HepG2 (cell line): Measurements from ENCODE around the gene C9orf43. TPM values are rescaled to one million over a fixed set of nuclear protein-coding genes. Genes with fewer than 3 reads are reported as not detected.

ENCODE experiments used
- ATAC-seq: fragments of 200-7000 bp; cut with Tn5 transposase; 3 replicates; pipeline ENCODE4 v1.9.1; 2020; ENCODE audit warnings: mild to moderate bottlenecking, moderate library complexity
- BruUV-seq: library from RNA; stranded (reverse); fragments of 400-500 nt; replicated peaks from 2 replicates; lab custom pipeline; 2021; lab: Mats Ljungman, UMichigan
- CTCF ChIA-PET: fragments of 300-600 bp; formaldehyde crosslinking; extraction: SDS; loops from one replicate; lab custom pipeline; 2021; ENCODE audit warnings: low total read pairs, inconsistent platforms, low intra/inter-chr PET ratio; lab: Yijun Ruan, JAX
- POLR2A ChIA-PET: fragments of 350-600 bp; sonication (Branson Sonifier 250); formaldehyde crosslinking; loops from one replicate; lab custom pipeline; 2020; ENCODE audit warnings: antibody characterized with exemption, inconsistent platforms; lab: Yijun Ruan, JAX
- DNase-seq: peaks from one replicate; pipeline ENCODE4 v3.0.0-alpha.2; 2015; ENCODE audit warnings: low spot score
- FAIRE-seq: peaks from 3 replicates; lab custom pipeline; 2011; peaks lifted over from hg19 to GRCh38; lab: Jason Lieb, UNC
- H2AFZ ChIP-seq: one replicate; pipeline ENCODE4 v1.6.1; 2011; ENCODE audit warnings: low read length, inconsistent platforms
- H3K27ac ChIP-seq: fragments of 300-600 bp; 3 replicates; pipeline ENCODE4 v1.8.0; 2011; ENCODE audit warnings: mixed run types, mild to moderate bottlenecking, mixed read lengths, low read length, inconsistent platforms; ENCODE audit not compliant: insufficient read depth; ENCODE audit errors: extremely low read length
- H3K27me3 ChIP-seq, 2 experiments: fragments of 200-600 bp in 1 of 2; 2 replicates in 1 of 2; 3 replicates in 1 of 2; pipeline versions ENCODE4 v1.6.0 to v1.8.0; 2011; ENCODE audit warnings: low read length in 2 of 2, mild to moderate bottlenecking in 2 of 2, moderate library complexity in 2 of 2, inconsistent platforms in 1 of 2; ENCODE audit not compliant: insufficient read depth in 2 of 2, control insufficient read depth in 1 of 2
- H3K36me3 ChIP-seq, 2 experiments: fragments of 200-600 bp in 1 of 2; replicated peaks in 1 of 2; 2 replicates in 1 of 2; 3 replicates in 1 of 2; pipeline versions ENCODE4 v1.5.1 to v1.8.0; 2011; ENCODE audit warnings: low read length in 2 of 2, inconsistent platforms in 1 of 2; ENCODE audit not compliant: insufficient read depth in 2 of 2, control insufficient read depth in 1 of 2
- H3K4me1 ChIP-seq: 2 replicates; pipeline ENCODE4 v1.5.1; 2012; ENCODE audit warnings: low read length, inconsistent platforms; ENCODE audit not compliant: insufficient read depth
- H3K4me2 ChIP-seq: 2 replicates; pipeline ENCODE4 v1.6.0; 2011; ENCODE audit warnings: low read depth, low read length, inconsistent platforms
- H3K4me3 ChIP-seq, 3 experiments: fragments of 200-600 bp in 1 of 3; sonication (generic), shearing (Covaris generic) in 1 of 3; replicated peaks in 1 of 3; 2 replicates each; pipeline ENCODE4 v1.5.1; 2011 to 2016; ENCODE audit warnings: low read length in 3 of 3, inconsistent platforms in 2 of 3, low read depth in 2 of 3, mild to moderate bottlenecking in 2 of 3, control low read depth in 1 of 3, mixed read lengths in 1 of 3; ENCODE audit not compliant: insufficient read depth in 1 of 3
- H3K79me2 ChIP-seq: one replicate; pipeline ENCODE4 v1.6.1; 2011; ENCODE audit warnings: low read length, inconsistent platforms; ENCODE audit not compliant: insufficient read depth
- H3K9ac ChIP-seq: 2 replicates; pipeline ENCODE4 v1.6.0; 2011; ENCODE audit warnings: mild to moderate bottlenecking, low read depth, low read length, inconsistent platforms; ENCODE audit not compliant: insufficient read depth
- H3K9me3 ChIP-seq: 2 replicates; pipeline ENCODE4 v1.5.1; 2012; ENCODE audit warnings: mild to moderate bottlenecking, low read length
- H4K20me1 ChIP-seq: 2 replicates; pipeline ENCODE4 v1.6.0; 2011; ENCODE audit warnings: inconsistent platforms, mild to moderate bottlenecking, low read length, moderate library complexity; ENCODE audit not compliant: insufficient read depth
- CENPX ChIP-seq: sonication (generic); formaldehyde crosslinking; IDR thresholded peaks from 2 replicates; pipeline ENCODE4 v1.9.0; 2021; ENCODE audit warnings: mild to moderate bottlenecking, missing genetic modification reagents, moderate library complexity
- GATA4 ChIP-seq: sonication (generic); IDR thresholded peaks from 2 replicates; pipeline ENCODE4 v1.6.1; 2016; ENCODE audit warnings: antibody characterized with exemption, low read depth, borderline replicate concordance
- RFX5 ChIP-seq: IDR thresholded peaks from 2 replicates; pipeline ENCODE4 v1.6.1; 2011; ENCODE audit warnings: low read depth, low read length, improper control_type of control experiment
- SMARCC2 ChIP-seq: fragments of 450-650 bp; IDR thresholded peaks from 2 replicates; pipeline ENCODE4 v1.6.1; 2017; ENCODE audit warnings: antibody characterized with exemption, mild to moderate bottlenecking
- ZNF232 ChIP-seq: sonication (generic); formaldehyde crosslinking; IDR thresholded peaks from 2 replicates; pipeline ENCODE4 v1.4.0; 2020; ENCODE audit warnings: missing genetic modification reagents, borderline replicate concordance
- ZNF3 ChIP-seq: IDR thresholded peaks from 2 replicates; pipeline ENCODE4 v1.7.0; 2017; ENCODE audit warnings: inconsistent platforms
- ZNF468 ChIP-seq: sonication (generic); formaldehyde crosslinking; IDR thresholded peaks from 2 replicates; pipeline ENCODE4 v1.8.0; 2022; ENCODE audit warnings: mild to moderate bottlenecking, moderate library complexity, missing genetic modification reagents
- WGBS: methylation state at CpG from one replicate; pipeline ENCODE4 v1.1.6; 2017; ENCODE audit warnings: low lambda C conversion rate; 5-methylcytosine and 5-hydroxymethylcytosine counted together
- in situ Hi-C: cut with HindIII; loops from 2 replicates; pipeline ENCODE4 v1.10.0; 2017; ENCODE audit warnings: low pct_unique_long_range_greater_than_20kb; ENCODE audit not compliant: extremely low pct_ligation_motif_present
- intact Hi-C: fragments of 100-400 bp; cut with micrococcal nuclease; formaldehyde crosslinking; loops from one replicate; pipeline ENCODE4 v1.10.0; 2022; ENCODE audit not compliant: unreplicated experiment
- polyA plus RNA-seq, 8 experiments: library from polyadenylated mRNA; depleted of rRNA in 3 of 8; stranded (reverse) in 7 of 8; unstranded in 1 of 8; fragments of >200 nt; fragmentation: Illumina TruSeq in 4 of 8; extraction: Trizol in 4 of 8; gene quantifications; 2 replicates each; pipeline versions ENCODE4 v1.2.1 to v1.2.3, GENCODE V29; 2011 to 2016; ENCODE audit warnings: low read depth in 4 of 8, missing spikeins in 1 of 8, mixed read lengths in 1 of 8; ENCODE audit not compliant: insufficient read depth in 1 of 8
- total RNA-seq, 5 experiments: library from RNA; depleted of rRNA; stranded (reverse); fragments of >200 nt; fragmentation: Illumina TruSeq; extraction: Trizol; gene quantifications; 2 replicates each; pipeline ENCODE4 v1.2.3, GENCODE V29; 2016; ENCODE audit warnings: low read depth in 1 of 5
- TF ChIP-seq, protein P1 (sequence below): sonication (generic); formaldehyde crosslinking; IDR thresholded peaks from 2 replicates; pipeline ENCODE4 v1.9.0; 2022; ENCODE audit warnings: low read depth, missing genetic modification reagents

The C9orf43 gene
- total and polyA plus RNA-seq, 2 of the 13 experiments (the other 11 are each of a cell fraction or from before 2014, with no cell fraction given): 0.24 to 0.31 TPM

DNA sequence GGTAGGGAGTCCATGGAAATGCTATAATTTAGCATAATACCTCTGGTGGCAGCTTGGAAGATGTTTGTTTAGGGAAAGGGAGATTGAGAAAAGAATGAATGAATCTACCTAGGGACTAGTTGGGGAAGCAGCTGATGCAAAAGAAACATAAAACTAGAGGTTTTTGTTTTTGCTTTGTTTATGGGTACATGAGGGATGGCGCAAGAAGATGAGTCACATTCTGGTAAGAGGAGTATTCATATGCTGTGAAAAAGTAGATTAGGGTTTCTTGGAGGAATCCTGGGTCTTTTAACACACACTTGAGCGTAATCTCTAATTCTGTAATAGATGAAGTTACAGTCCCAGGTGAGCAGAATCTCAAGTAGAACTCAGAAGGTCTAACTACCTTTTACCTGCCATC lies 17.1 kb downstream of the C9orf43 start:
- CTCF ChIA-PET: no interaction called here
- H4K20me1 ChIP-seq: no peaks in the 10 kb centered on the region
- no peak overlapping the region for H3K27ac ChIP-seq
- H3K27me3 ChIP-seq: peaks cover 3 to 4% of the 10 kb centered on the region in 2 experiments; a peak in 3 of 5 replicates
- no peak overlapping the region for H3K9ac ChIP-seq
- no peak overlapping the region for H3K4me2 ChIP-seq
- POLR2A ChIA-PET: no interaction called here
- in situ Hi-C loops: no loop called here
- no peaks in the 10 kb centered on the region for H3K79me2 ChIP-seq
- H3K4me3 ChIP-seq: no peak overlapping the region
- peaks cover 9% of the 10 kb centered on the region for H3K4me1 ChIP-seq
- ATAC-seq (no peak), DNase-seq (no peak), FAIRE-seq (no peak)
- intact Hi-C loops: no loop called here
- BruUV-seq: no TSS peak
- TF ChIP-seq ZNF3 (CRISPR knock-in tag): no peak
- TF ChIP-seq, protein P1, sequence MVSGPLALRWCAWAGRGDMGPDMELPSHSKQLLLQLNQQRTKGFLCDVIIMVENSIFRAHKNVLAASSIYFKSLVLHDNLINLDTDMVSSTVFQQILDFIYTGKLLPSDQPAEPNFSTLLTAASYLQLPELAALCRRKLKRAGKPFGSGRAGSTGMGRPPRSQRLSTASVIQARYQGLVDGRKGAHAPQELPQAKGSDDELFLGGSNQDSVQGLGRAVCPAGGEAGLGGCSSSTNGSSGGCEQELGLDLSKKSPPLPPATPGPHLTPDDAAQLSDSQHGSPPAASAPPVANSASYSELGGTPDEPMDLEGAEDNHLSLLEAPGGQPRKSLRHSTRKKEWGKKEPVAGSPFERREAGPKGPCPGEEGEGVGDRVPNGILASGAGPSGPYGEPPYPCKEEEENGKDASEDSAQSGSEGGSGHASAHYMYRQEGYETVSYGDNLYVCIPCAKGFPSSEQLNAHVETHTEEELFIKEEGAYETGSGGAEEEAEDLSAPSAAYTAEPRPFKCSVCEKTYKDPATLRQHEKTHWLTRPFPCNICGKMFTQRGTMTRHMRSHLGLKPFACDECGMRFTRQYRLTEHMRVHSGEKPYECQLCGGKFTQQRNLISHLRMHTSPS (CRISPR knock-in tag): no peak
- no peak for TF ChIP-seq SMARCC2
- no peak for TF ChIP-seq GATA4
- TF ChIP-seq CENPX (CRISPR knock-in tag): no peak
- TF ChIP-seq ZNF232 (CRISPR knock-in tag): no peak
- no peak for TF ChIP-seq RFX5
- TF ChIP-seq ZNF468 (CRISPR knock-in tag): no peak
- H2AFZ ChIP-seq: no peak overlapping the region
- 67% methylated on average over 2 of the region's 2 CpGs for WGBS
- no peaks in the 10 kb centered on the region for H3K9me3 ChIP-seq
- H3K36me3 ChIP-seq: no peaks in the 10 kb centered on the region
